HepG2 (cell line): ENCODE results near the gene SEPHS2. TPM values are rescaled to one million over a fixed set of nuclear protein-coding genes. Genes with fewer than 3 reads are reported as not detected.

Experiments used
- ERF ChIP-seq: IDR thresholded peaks from 2 replicates; pipeline ENCODE4 v1.6.1; 2018; ENCODE audit warnings: missing biosample characterization, missing genetic modification reagents
- HOXA3 ChIP-seq: sonication (generic); formaldehyde crosslinking; IDR thresholded peaks from 2 replicates; pipeline ENCODE4 v1.5.0; 2020; ENCODE audit warnings: missing genetic modification reagents
- KAT8 ChIP-seq: IDR thresholded peaks from 2 replicates; pipeline ENCODE4 v1.6.1; 2016; ENCODE audit warnings: missing genetic modification reagents, missing compliant biosample characterization
- LCORL ChIP-seq, 2 experiments: fragments of 450-650 bp in 1 of 2; sonication (generic) in 1 of 2; formaldehyde crosslinking in 1 of 2; IDR thresholded peaks; 2 replicates each; pipeline versions ENCODE4 v1.5.0 to v1.6.1; 2017 to 2020; ENCODE audit warnings: antibody characterized with exemption in 1 of 2, missing genetic modification reagents in 1 of 2
- NR2F1 ChIP-seq, 2 experiments: fragments of 450-650 bp in 1 of 2; formaldehyde crosslinking in 1 of 2; IDR thresholded peaks; 2 replicates each; pipeline versions ENCODE4 v1.5.0 to v1.6.1; 2016 to 2020; ENCODE audit warnings: mild to moderate bottlenecking in 1 of 2, missing compliant biosample characterization in 1 of 2, missing genetic modification reagents in 1 of 2, moderate library complexity in 1 of 2
- RBM39 ChIP-seq: fragments of 200-400 bp; formaldehyde crosslinking; IDR thresholded peaks from one replicate; pipeline ENCODE4 v1.6.1; 2018; ENCODE audit warnings: antibody characterized with exemption, mild to moderate bottlenecking, low read depth, low read length; ENCODE audit not compliant: poor library complexity, severe bottlenecking
- RCOR2 ChIP-seq: IDR thresholded peaks from 2 replicates; pipeline ENCODE4 v1.6.1; 2016; ENCODE audit warnings: missing biosample characterization, missing genetic modification reagents
- REST ChIP-seq, 2 experiments: IDR thresholded peaks; 2 replicates each; pipeline ENCODE4 v1.6.1; 2011 to 2012; ENCODE audit warnings: low read length in 2 of 2, borderline replicate concordance in 1 of 2, low read depth in 1 of 2, mild to moderate bottlenecking in 1 of 2, moderate library complexity in 1 of 2
- SMYD3 ChIP-seq: sonication (generic); formaldehyde crosslinking; IDR thresholded peaks from 2 replicates; pipeline ENCODE4 v1.8.1; 2023; ENCODE audit warnings: mild to moderate bottlenecking, missing genetic modification reagents
- SOX13 ChIP-seq, 3 experiments: fragments of 450-650 bp in 1 of 3; sonication (generic) in 1 of 3; formaldehyde crosslinking in 1 of 3; IDR thresholded peaks in 2 of 3; conservative IDR thresholded peaks in 1 of 3; 2 replicates each; pipeline versions ENCODE4 v1.5.0 to v1.6.1; 2016 to 2020; ENCODE audit warnings: antibody characterized with exemption in 1 of 3, mild to moderate bottlenecking in 1 of 3, missing compliant biosample characterization in 1 of 3, missing genetic modification reagents in 1 of 3, moderate library complexity in 1 of 3
- SRSF9 ChIP-seq: fragments of 200-400 bp; formaldehyde crosslinking; IDR thresholded peaks from 2 replicates; pipeline ENCODE4 v1.6.1; 2018; ENCODE audit warnings: borderline replicate concordance, mild to moderate bottlenecking, low read depth, low read length; ENCODE audit not compliant: insufficient read depth, poor library complexity, severe bottlenecking
- TSC22D2 ChIP-seq: sonication (generic); formaldehyde crosslinking; IDR thresholded peaks from 2 replicates; pipeline ENCODE4 v1.5.1; 2020; ENCODE audit warnings: missing genetic modification reagents, mild to moderate bottlenecking, borderline replicate concordance
- ZBTB20 ChIP-seq: sonication (generic); formaldehyde crosslinking; IDR thresholded peaks from 2 replicates; pipeline ENCODE4 v1.8.1; 2023; ENCODE audit warnings: missing genetic modification reagents, low read depth, mild to moderate bottlenecking, borderline replicate concordance
- ZNF280D ChIP-seq: sonication (generic); formaldehyde crosslinking; IDR thresholded peaks from 2 replicates; pipeline ENCODE4 v1.5.1; 2020; ENCODE audit warnings: mild to moderate bottlenecking, missing genetic modification reagents
- ZNF331 ChIP-seq: sonication (generic); formaldehyde crosslinking; IDR thresholded peaks from 2 replicates; pipeline ENCODE4 v1.4.0; 2020; ENCODE audit warnings: missing genetic modification reagents
- ZNF512 ChIP-seq: sonication (generic); formaldehyde crosslinking; IDR thresholded peaks from 2 replicates; pipeline ENCODE4 v1.4.0; 2020; ENCODE audit warnings: mild to moderate bottlenecking, missing genetic modification reagents
- ZNF580 ChIP-seq: IDR thresholded peaks from 2 replicates; pipeline ENCODE4 v1.6.1; 2016; ENCODE audit warnings: low read depth, borderline replicate concordance
- ZNF746 ChIP-seq: sonication (generic); formaldehyde crosslinking; IDR thresholded peaks from 2 replicates; pipeline ENCODE4 v1.8.0; 2022; ENCODE audit warnings: mild to moderate bottlenecking, missing genetic modification reagents
- ZNF747 ChIP-seq: sonication (generic); formaldehyde crosslinking; IDR thresholded peaks from 2 replicates; pipeline ENCODE4 v1.8.1; 2023; ENCODE audit warnings: missing genetic modification reagents, mild to moderate bottlenecking, borderline replicate concordance
- ZSCAN29 ChIP-seq: sonication (generic); formaldehyde crosslinking; conservative IDR thresholded peaks from 2 replicates; pipeline ENCODE4 v1.4.0; 2020; ENCODE audit warnings: mild to moderate bottlenecking, missing genetic modification reagents
- polyA plus RNA-seq, 8 experiments: library from polyadenylated mRNA; depleted of rRNA in 3 of 8; stranded (reverse) in 7 of 8; unstranded in 1 of 8; fragments of >200 nt; fragmentation: Illumina TruSeq in 4 of 8; extraction: Trizol in 4 of 8; gene quantifications; 2 replicates each; pipeline versions ENCODE4 v1.2.1 to v1.2.3, GENCODE V29; 2011 to 2016; ENCODE audit warnings: low read depth in 4 of 8, missing spikeins in 1 of 8, mixed read lengths in 1 of 8; ENCODE audit not compliant: insufficient read depth in 1 of 8
- total RNA-seq, 5 experiments: library from RNA; depleted of rRNA; stranded (reverse); fragments of >200 nt; fragmentation: Illumina TruSeq; extraction: Trizol; gene quantifications; 2 replicates each; pipeline ENCODE4 v1.2.3, GENCODE V29; 2016; ENCODE audit warnings: low read depth in 1 of 5

The SEPHS2 gene
- total and polyA plus RNA-seq, 2 of the 13 experiments (the other 11 are each of a cell fraction or from before 2014, with no cell fraction given): 20.7 to 127 TPM

- peak; percentile 82; the same call in 1 of the 2 replicates for TF ChIP-seq TSC22D2 (CRISPR knock-in tag)
- TF ChIP-seq ZBTB20 (CRISPR knock-in tag): peak; percentile 26; the same call in 1 of the 2 replicates
- TF ChIP-seq ZNF331 (CRISPR knock-in tag): peak; percentile 73
- TF ChIP-seq ZSCAN29 (CRISPR knock-in tag): 0 out of 2 replicates have a peak, but pooled peaks have one; percentile 66
- TF ChIP-seq ZNF512 (CRISPR knock-in tag): no peak
- TF ChIP-seq RBM39: no peak
- no peak for TF ChIP-seq SMYD3 (CRISPR knock-in tag)
- TF ChIP-seq ZNF747 (CRISPR knock-in tag): 0 out of 2 replicates have a peak, but pooled peaks have one; percentile 50
- TF ChIP-seq ZNF746 (CRISPR knock-in tag): 0 out of 2 replicates have a peak, but pooled peaks have one; percentile 11
- peak; percentile 72; the same call in 1 of the 2 replicates for TF ChIP-seq ZNF580 (CRISPR knock-in tag)
- TF ChIP-seq NR2F1 (CRISPR knock-in tag; IDR thresholded peaks at IDR 0.05): peak in 1 of 2 experiments; percentile 64; a peak in 2 of 4 replicates
- TF ChIP-seq SRSF9: no peak
- TF ChIP-seq ERF (CRISPR knock-in tag): peak; percentile 67; the same call in 1 of the 2 replicates
- peak in 1 of 2 experiments; percentile 59; a peak in 1 of 4 replicates for TF ChIP-seq REST (IDR thresholded peaks at IDR 0.05; ENCODE audit: borderline replicate concordance in 1 of 2, low read depth in 1 of 2, low read length in 2 of 2)
- TF ChIP-seq SOX13 (IDR thresholded peaks at IDR 0.05): no peak
- TF ChIP-seq SOX13 (CRISPR knock-in tag; conservative IDR thresholded peaks at IDR 0.05 in 1 of 2, IDR thresholded peaks at IDR 0.05 in 1 of 2): peak in 1 of 2 experiments; percentile 77; a peak in 2 of 4 replicates
- peak; percentile 47; the same call in 1 of the 2 replicates for TF ChIP-seq KAT8 (CRISPR knock-in tag)
- no peak for TF ChIP-seq ZNF280D (CRISPR knock-in tag)
- TF ChIP-seq LCORL (IDR thresholded peaks at IDR 0.05): no peak
- peak; percentile 37 for TF ChIP-seq LCORL (CRISPR knock-in tag; IDR thresholded peaks at IDR 0.05)
- TF ChIP-seq HOXA3: peak; percentile 73
- 0 out of 2 replicates have a peak, but pooled peaks have one; percentile 62 for TF ChIP-seq RCOR2 (CRISPR knock-in tag)
These were observed 3.4 kb upstream of the SEPHS2 start (continued) for GRCh38 chr16:30449116-30449435.
